GM15510 (cell line): ENCODE data around the gene PRKCB.

Experiments used
- POLR2A ChIP-seq: IDR thresholded peaks from 3 replicates; pipeline ENCODE4 v1.6.1; 2011; ENCODE audit warnings: borderline replicate concordance; ENCODE audit not compliant: insufficient read length; ENCODE audit errors: extremely low read depth

Gene PRKCB

GRCh38 chr16:23827057-23827456 is 8.7 kb upstream of the PRKCB start:
- no peak for TF ChIP-seq POLR2A

GRCh38 chr16:23829454-23829853 is 6.3 kb upstream of the PRKCB start:
- TF ChIP-seq POLR2A = no peak

GRCh38 chr16:23830276-23830675 is 5.5 kb upstream of the PRKCB start:
- no peak for TF ChIP-seq POLR2A

GRCh38 chr16:23832882-23833281 is 2.9 kb upstream of the PRKCB start:
- no peak for TF ChIP-seq POLR2A

GRCh38 chr16:23833504-23833903 is 2.3 kb upstream of the PRKCB start:
- no peak for TF ChIP-seq POLR2A

GRCh38 chr16:23833960-23834685 is 1.7 kb upstream of the PRKCB start:
- no peak for TF ChIP-seq POLR2A

GRCh38 chr16:23836078-23836403 is 258 bp downstream of the PRKCB start:
- no peak for TF ChIP-seq POLR2A

- TF ChIP-seq POLR2A = peak; percentile 42
Observed at GRCh38 chr16:23836404-23837311, 875 bp downstream of the PRKCB start.

- no peak for TF ChIP-seq POLR2A
Observed at GRCh38 chr16:23837553-23838308, 1.9 kb downstream of the PRKCB start.

- no peak for TF ChIP-seq POLR2A
Observed at GRCh38 chr16:23838485-23839142, 2.8 kb downstream of the PRKCB start.

- no peak for TF ChIP-seq POLR2A
Observed at GRCh38 chr16:23840310-23840709, 4.5 kb downstream of the PRKCB start.

- TF ChIP-seq POLR2A = no peak
Observed at GRCh38 chr16:23842137-23842600, 6.4 kb downstream of the PRKCB start.

- no peak for TF ChIP-seq POLR2A
Observed at GRCh38 chr16:23843143-23843542, 7.4 kb downstream of the PRKCB start.

GRCh38 chr16:23847251-23847650 is 11.5 kb downstream of the PRKCB start:
- no peak for TF ChIP-seq POLR2A
